Uterus (tissue), 2 donors: ENCODE measurements around the gene ANO7.

Source experiments
- POLR2A ChIP-seq, 2 donors: fragments of 450-650 bp; IDR thresholded peaks; one replicate each; pipeline ENCODE4 v1.6.1; 2016; ENCODE audit warnings: antibody characterized with exemption in 2 of 2, mild to moderate bottlenecking in 1 of 2, moderate library complexity in 1 of 2
- TF ChIP-seq, protein P1 (sequence below), 4 experiments: fragments of 200-600 bp in 2 of 4; fragments of 450-650 bp in 2 of 4; sonication (generic) in 2 of 4; IDR thresholded peaks; one replicate each; pipeline ENCODE4 v1.5.1; 2016 to 2019; ENCODE audit warnings: antibody characterized with exemption in 4 of 4, mild to moderate bottlenecking in 2 of 4, moderate library complexity in 1 of 4

DNA sequence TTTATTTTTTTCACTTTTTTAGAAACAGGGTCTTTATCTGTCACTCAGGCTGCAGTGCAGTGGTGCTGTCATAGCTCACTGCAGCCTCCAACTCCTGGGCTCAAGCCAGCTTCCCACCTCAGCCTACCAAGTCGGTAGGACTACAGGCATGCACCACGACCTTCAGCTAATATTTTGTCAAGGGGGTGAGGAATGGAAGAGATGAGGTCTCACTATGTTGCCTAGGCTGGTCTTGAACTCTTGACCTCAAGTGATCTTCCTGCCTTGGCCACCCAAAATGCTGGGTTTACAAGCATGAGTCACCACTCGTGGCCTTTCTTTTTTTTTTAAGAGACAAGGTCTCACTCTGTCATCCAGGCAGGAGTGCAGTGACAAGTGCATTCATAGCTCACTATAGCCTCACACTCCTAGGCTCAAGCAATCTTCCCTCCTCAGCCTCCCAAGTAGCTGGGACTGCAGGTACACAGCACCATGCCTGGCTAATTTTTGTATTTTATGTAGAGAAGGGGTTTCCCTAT, 24.8 kb upstream of the ANO7 start:
- TF ChIP-seq, protein P1, sequence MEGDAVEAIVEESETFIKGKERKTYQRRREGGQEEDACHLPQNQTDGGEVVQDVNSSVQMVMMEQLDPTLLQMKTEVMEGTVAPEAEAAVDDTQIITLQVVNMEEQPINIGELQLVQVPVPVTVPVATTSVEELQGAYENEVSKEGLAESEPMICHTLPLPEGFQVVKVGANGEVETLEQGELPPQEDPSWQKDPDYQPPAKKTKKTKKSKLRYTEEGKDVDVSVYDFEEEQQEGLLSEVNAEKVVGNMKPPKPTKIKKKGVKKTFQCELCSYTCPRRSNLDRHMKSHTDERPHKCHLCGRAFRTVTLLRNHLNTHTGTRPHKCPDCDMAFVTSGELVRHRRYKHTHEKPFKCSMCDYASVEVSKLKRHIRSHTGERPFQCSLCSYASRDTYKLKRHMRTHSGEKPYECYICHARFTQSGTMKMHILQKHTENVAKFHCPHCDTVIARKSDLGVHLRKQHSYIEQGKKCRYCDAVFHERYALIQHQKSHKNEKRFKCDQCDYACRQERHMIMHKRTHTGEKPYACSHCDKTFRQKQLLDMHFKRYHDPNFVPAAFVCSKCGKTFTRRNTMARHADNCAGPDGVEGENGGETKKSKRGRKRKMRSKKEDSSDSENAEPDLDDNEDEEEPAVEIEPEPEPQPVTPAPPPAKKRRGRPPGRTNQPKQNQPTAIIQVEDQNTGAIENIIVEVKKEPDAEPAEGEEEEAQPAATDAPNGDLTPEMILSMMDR (IDR thresholded peaks at IDR 0.05): no peak
- TF ChIP-seq POLR2A (IDR thresholded peaks at IDR 0.05): no peak
